Transverse colon (tissue), 4 donors: ENCODE results near the gene PAK4. TPM values are rescaled to one million over a fixed set of nuclear protein-coding genes. Genes with fewer than 3 reads are reported as not detected.

Source experiments
- DNase-seq: peaks from one replicate; pipeline ENCODE4 v3.0.0-alpha.2; 2019
- H3K27ac ChIP-seq, 4 donors: fragments of 200-600 bp; sonication (generic); 2 replicates each; pipeline ENCODE4 v1.5.1; 2016 to 2018; ENCODE audit warnings: inconsistent platforms in 4 of 4
- H3K27me3 ChIP-seq: fragments of 200-600 bp; sonication (generic); 2 replicates; pipeline ENCODE4 v1.5.1; 2017; ENCODE audit warnings: inconsistent platforms
- H3K36me3 ChIP-seq, 4 donors: fragments of 200-600 bp; sonication (generic); 2 replicates each; pipeline ENCODE4 v1.5.1; 2017 to 2019; ENCODE audit warnings: inconsistent platforms in 4 of 4
- H3K4me1 ChIP-seq, 4 donors: fragments of 200-600 bp; sonication (generic); 2 replicates each; pipeline ENCODE4 v1.5.1; 2017 to 2020; ENCODE audit warnings: inconsistent platforms in 4 of 4
- H3K4me3 ChIP-seq, 4 donors: fragments of 200-600 bp; sonication (generic); 1 replicate in 1 of 4; 2 replicates in 3 of 4; pipeline versions ENCODE4 v1.5.1 to v1.6.1; 2017 to 2019; ENCODE audit warnings: inconsistent platforms in 4 of 4
- H3K9me3 ChIP-seq, 2 donors: fragments of 200-600 bp; sonication (generic); 2 replicates each; pipeline ENCODE4 v1.5.1; 2017 to 2019; ENCODE audit warnings: inconsistent platforms in 2 of 2
- EP300 ChIP-seq: sonication (generic); formaldehyde crosslinking; IDR thresholded peaks from one replicate; pipeline ENCODE4 v1.6.1; 2017; ENCODE audit warnings: antibody characterized with exemption, low read depth
- POLR2A ChIP-seq: fragments of 450-650 bp; IDR thresholded peaks from one replicate; pipeline ENCODE4 v1.6.1; 2016; ENCODE audit warnings: antibody characterized with exemption, mild to moderate bottlenecking, moderate library complexity
- POLR2AphosphoS5 ChIP-seq, 3 donors: sonication (generic); formaldehyde crosslinking; IDR thresholded peaks; one replicate each; pipeline ENCODE4 v1.6.1; 2016; ENCODE audit warnings: antibody characterized with exemption in 3 of 3
- WGBS, 2 donors: methylation state at CpG; one replicate each; pipeline ENCODE4 v1.1.5; 2018; ENCODE audit warnings: low coverage in 1 of 2; 5-methylcytosine and 5-hydroxymethylcytosine counted together
- in situ Hi-C, 4 donors: fragments of 200-750 bp; cut with MboI; loops; one replicate each; pipeline versions ENCODE4 v1.15.0 to v1.15.1; 2017; ENCODE audit warnings: low sequenced_read_pairs in 3 of 4, low pct_ligation_motif_present in 1 of 4, low pct_unique_long_range_greater_than_20kb in 1 of 4
- intact Hi-C: fragments of 100-400 bp; cut with DNase I; formaldehyde crosslinking; loops from one replicate; pipeline ENCODE4 v1.15.1; 2023; ENCODE audit warnings: low total_unique reads
- total RNA-seq, 4 donors: library from RNA; depleted of rRNA; stranded (reverse); fragments of >200 nt; gene quantifications; one replicate each; pipeline ENCODE4 v1.1.0, GENCODE V29; 2016
- TF ChIP-seq, protein P1 (sequence below), 5 experiments: fragments of 200-600 bp in 3 of 5; fragments of 450-650 bp in 2 of 5; sonication (generic) in 3 of 5; IDR thresholded peaks; 1 replicate in 2 of 5; 2 replicates in 3 of 5; pipeline ENCODE4 v1.5.1; 2016 to 2017; ENCODE audit warnings: antibody characterized with exemption in 5 of 5, inconsistent platforms in 3 of 5, mild to moderate bottlenecking in 2 of 5, moderate library complexity in 1 of 5

The PAK4 gene
- total RNA-seq, 4 donors from 2014 or later, result 43.8 to 96.1 (median 63.2) TPM

GRCh38 chr19:39192846-39193245 lies 67.3 kb downstream of the PAK4 start:
- H3K4me3 ChIP-seq, result no peak overlapping the region
- in situ Hi-C loops, result loop anchor here in 1 of 4 donors (10.0 kb wide), 1 partner anchor 132 kb away; the partner anchor contains the start of gene LRFN1
- H3K4me1 ChIP-seq, result peaks cover 0 to 7% (median 3%) of the 10 kb centered on the region in 4 donors
- TF ChIP-seq EP300 (no peak), POLR2AphosphoS5 (IDR thresholded peaks at IDR 0.05) (no peak), POLR2A (no peak)
- TF ChIP-seq, protein P1, sequence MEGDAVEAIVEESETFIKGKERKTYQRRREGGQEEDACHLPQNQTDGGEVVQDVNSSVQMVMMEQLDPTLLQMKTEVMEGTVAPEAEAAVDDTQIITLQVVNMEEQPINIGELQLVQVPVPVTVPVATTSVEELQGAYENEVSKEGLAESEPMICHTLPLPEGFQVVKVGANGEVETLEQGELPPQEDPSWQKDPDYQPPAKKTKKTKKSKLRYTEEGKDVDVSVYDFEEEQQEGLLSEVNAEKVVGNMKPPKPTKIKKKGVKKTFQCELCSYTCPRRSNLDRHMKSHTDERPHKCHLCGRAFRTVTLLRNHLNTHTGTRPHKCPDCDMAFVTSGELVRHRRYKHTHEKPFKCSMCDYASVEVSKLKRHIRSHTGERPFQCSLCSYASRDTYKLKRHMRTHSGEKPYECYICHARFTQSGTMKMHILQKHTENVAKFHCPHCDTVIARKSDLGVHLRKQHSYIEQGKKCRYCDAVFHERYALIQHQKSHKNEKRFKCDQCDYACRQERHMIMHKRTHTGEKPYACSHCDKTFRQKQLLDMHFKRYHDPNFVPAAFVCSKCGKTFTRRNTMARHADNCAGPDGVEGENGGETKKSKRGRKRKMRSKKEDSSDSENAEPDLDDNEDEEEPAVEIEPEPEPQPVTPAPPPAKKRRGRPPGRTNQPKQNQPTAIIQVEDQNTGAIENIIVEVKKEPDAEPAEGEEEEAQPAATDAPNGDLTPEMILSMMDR (IDR thresholded peaks at IDR 0.05), result no peak
- DNase-seq, result no peak
- no peaks in the 10 kb centered on the region for H3K36me3 ChIP-seq
- H3K27me3 ChIP-seq, result peaks cover 72% of the 10 kb centered on the region
- H3K9me3 ChIP-seq, result no peaks in the 10 kb centered on the region
- intact Hi-C loops, result no loop called here
- no peak overlapping the region for H3K27ac ChIP-seq
- WGBS, 2 donors, result 68% methylated on average over 2 of the region's 2 CpGs; no CpG with 5 or more reads in 1 of the 2 donors

DNA sequence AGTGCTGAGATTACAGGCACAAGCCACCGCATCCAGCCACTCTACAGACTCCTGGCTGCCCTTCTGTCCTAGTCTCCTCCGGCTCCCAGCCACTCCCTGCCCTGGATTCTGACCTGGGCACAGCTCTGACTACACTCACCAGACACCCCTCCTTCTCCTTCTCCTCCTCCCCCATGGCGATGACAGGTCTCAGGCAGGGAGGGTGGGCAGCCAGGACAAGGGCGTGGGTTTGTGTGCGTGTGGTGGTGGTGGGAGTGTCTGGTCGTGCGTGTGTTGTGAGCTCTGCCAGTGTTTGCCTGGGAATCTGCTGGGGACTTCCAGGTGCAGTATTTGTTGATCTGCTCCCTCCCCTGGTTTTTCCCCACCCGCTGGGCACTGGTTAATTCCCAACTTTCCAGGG lies 68.2 kb downstream of the PAK4 start:
- 10 to 30% methylated on average over 2 to 8 of the region's 8 CpGs for WGBS, 2 donors
- Histone ChIP-seq H3K9me3 (no peaks in the 10 kb centered on the region), H3K4me3 (no peak overlapping the region), H3K27ac (no peak overlapping the region), H3K4me1 (peaks cover 0 to 7% (median 3%) of the 10 kb centered on the region in 4 donors), H3K36me3 (no peaks in the 10 kb centered on the region), H3K27me3 (peaks cover 75% of the 10 kb centered on the region)
- intact Hi-C loops, result no loop called here
- TF ChIP-seq POLR2AphosphoS5 (IDR thresholded peaks at IDR 0.05), result no peak
- no peak for TF ChIP-seq EP300
- in situ Hi-C loops, result loop anchor here in 1 of 4 donors (10.0 kb wide), 1 partner anchor 131 kb away; the partner anchor contains the start of gene LRFN1
- DNase-seq, result no peak

GRCh38 chr19:39194832-39195542 lies 69.4 kb downstream of the PAK4 start:
- Histone ChIP-seq H3K9me3 (no peaks in the 10 kb centered on the region), H3K36me3 (no peaks in the 10 kb centered on the region), H3K4me1 (peaks cover 0 to 7% (median 3%) of the 10 kb centered on the region in 4 donors), H3K4me3 (no peak overlapping the region), H3K27ac (no peak overlapping the region), H3K27me3 (peaks cover 77% of the 10 kb centered on the region)
- no peak for DNase-seq
- TF ChIP-seq EP300 (no peak), POLR2AphosphoS5 (IDR thresholded peaks at IDR 0.05) (no peak)
- in situ Hi-C loops (loop anchor here in 1 of 4 donors (10.0 kb wide), 1 partner anchor 130 kb away; the partner anchor contains the start of gene LRFN1), intact Hi-C loops (no loop called here)
- WGBS, 2 donors, result 45% methylated on average over 9 of the region's 9 CpGs; no CpG with 5 or more reads in 1 of the 2 donors

- no peak for DNase-seq
- in situ Hi-C loops (loop anchor here in 1 of 4 donors (10.0 kb wide), 1 partner anchor 129 kb away; the partner anchor contains the start of gene LRFN1), intact Hi-C loops (no loop called here)
- Histone ChIP-seq H3K9me3 (no peaks in the 10 kb centered on the region), H3K4me1 (peaks cover 0 to 7% (median 3%) of the 10 kb centered on the region in 4 donors), H3K27ac (no peak overlapping the region), H3K4me3 (no peak overlapping the region), H3K36me3 (no peaks in the 10 kb centered on the region), H3K27me3 (peaks cover 80% of the 10 kb centered on the region)
- TF ChIP-seq, protein P1 (IDR thresholded peaks at IDR 0.05), result no peak
- TF ChIP-seq POLR2A (no peak), POLR2AphosphoS5 (IDR thresholded peaks at IDR 0.05) (no peak), EP300 (no peak)
- 29% methylated on average over 9 of the region's 9 CpGs; no CpG with 5 or more reads in 1 of the 2 donors for WGBS, 2 donors
Observed at GRCh38 chr19:39195755-39196154, 70.2 kb downstream of the PAK4 start.

DNA sequence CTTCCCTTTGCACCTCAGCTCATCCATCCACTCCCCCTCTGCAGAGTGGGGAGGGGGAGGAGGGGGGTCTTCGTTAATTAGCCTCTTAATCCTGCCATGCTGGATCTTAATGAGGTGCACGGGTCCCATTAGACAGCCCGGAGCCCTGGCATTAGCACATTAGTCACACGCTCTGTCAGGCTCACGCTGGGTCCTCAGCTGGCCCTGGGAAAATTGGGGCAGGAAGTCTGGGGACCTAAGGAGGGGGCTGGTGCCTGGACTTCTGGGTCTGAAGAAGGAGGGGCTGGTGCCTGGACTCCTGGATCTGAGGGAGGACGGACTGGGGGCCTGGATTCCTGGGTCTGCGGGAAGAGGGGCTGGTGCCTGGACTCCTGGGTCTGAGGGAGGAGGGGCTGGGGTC lies 70.7 kb downstream of the PAK4 start:
- Histone ChIP-seq H3K27ac (no peak overlapping the region), H3K27me3 (peaks cover 81% of the 10 kb centered on the region), H3K4me1 (peaks cover 0 to 7% (median 3%) of the 10 kb centered on the region in 4 donors), H3K36me3 (no peaks in the 10 kb centered on the region), H3K9me3 (no peaks in the 10 kb centered on the region), H3K4me3 (no peak overlapping the region)
- in situ Hi-C loops (loop anchor here in 1 of 4 donors (10.0 kb wide), 1 partner anchor 128 kb away; the partner anchor contains the start of gene LRFN1), intact Hi-C loops (no loop called here)
- no peak for TF ChIP-seq POLR2A
- TF ChIP-seq, protein P1 (IDR thresholded peaks at IDR 0.05), result no peak
- no peak for TF ChIP-seq POLR2AphosphoS5 (IDR thresholded peaks at IDR 0.05)
- no peak for TF ChIP-seq EP300
- no peak for DNase-seq
- 24% methylated on average over 7 of the region's 7 CpGs; no CpG with 5 or more reads in 1 of the 2 donors for WGBS, 2 donors
